ENCODE results near the gene GOLGA2.

Gene GOLGA2

GRCh38 chr9:128275198-128276007, at the start of gene GOLGA2:
GOLGA2 (minus strand) TSS chr9:128276007; CDS start chr9:128275976, 31 bp downstream.
- peak; percentile 45 for DNase-seq

- DNase-seq: no peak
These were observed 48.6 kb upstream of the GOLGA2 start for GRCh38 chr9:128324401-128324800.

GRCh38 chr9:128323791-128324190, 48.0 kb upstream of the GOLGA2 start:
- DNase-seq: no peak

- DNase-seq: peak; percentile 56
These were observed 47.5 kb upstream of the GOLGA2 start for GRCh38 chr9:128323212-128323730.

- peak; percentile 97 for DNase-seq
These were observed 46.8 kb upstream of the GOLGA2 start, which contains the start of the genes COQ4 and TRUB2 for GRCh38 chr9:128322404-128323211. COQ4 (plus strand) TSS chr9:128322839; CDS start chr9:128322859, 20 bp downstream. TRUB2 (minus strand) TSS chr9:128322447; CDS start chr9:128322408, 39 bp downstream.

- no peak for DNase-seq
These were observed 46.1 kb upstream of the GOLGA2 start for GRCh38 chr9:128321879-128322403.

- DNase-seq: no peak
These were observed 45.5 kb upstream of the GOLGA2 start for GRCh38 chr9:128321343-128321742.

- DNase-seq: no peak
These were observed 41.8 kb upstream of the GOLGA2 start for GRCh38 chr9:128317629-128318028.

- no peak for DNase-seq
These were observed 40.6 kb upstream of the GOLGA2 start for GRCh38 chr9:128316421-128316820.

GRCh38 chr9:128314697-128315096, 38.9 kb upstream of the GOLGA2 start:
- no peak for DNase-seq

- no peak for DNase-seq
These were observed 34.7 kb upstream of the GOLGA2 start for GRCh38 chr9:128310461-128310860.

- DNase-seq: no peak
These were observed 33.7 kb upstream of the GOLGA2 start for GRCh38 chr9:128309551-128309950.

GRCh38 chr9:128304971-128305288, 29.1 kb upstream of the GOLGA2 start:
- DNase-seq: no peak

GRCh38 chr9:128304136-128304970, 28.5 kb upstream of the GOLGA2 start:
- no peak for DNase-seq

- DNase-seq: no peak
These were observed 23.0 kb upstream of the GOLGA2 start for GRCh38 chr9:128298535-128299482.

- no peak for DNase-seq
These were observed 21.5 kb upstream of the GOLGA2 start for GRCh38 chr9:128297221-128297773.

- peak; percentile 89 for DNase-seq
These were observed 20.8 kb upstream of the GOLGA2 start for GRCh38 chr9:128296340-128297220.

- no peak for DNase-seq
These were observed 18.3 kb upstream of the GOLGA2 start for GRCh38 chr9:128294142-128294541.

GRCh38 chr9:128293091-128293490, 17.3 kb upstream of the GOLGA2 start:
- DNase-seq: no peak

- DNase-seq: no peak
These were observed 16.2 kb upstream of the GOLGA2 start for GRCh38 chr9:128292009-128292408.

All from OCI-M1 (cell line).